NCI-H1436 treated with DMSO at 0.1 percent for 48 hours (cell line): ENCODE results near the gene AP4S1.
"Not testable (repeated sequence)": the region's sequence is repeated elsewhere in the genome, so short reads cannot be mapped to it uniquely, and the experiment has no call there.

Experiments
- DNase-seq: peaks from one replicate; lab custom pipeline; 2025; lab: John Stamatoyannopoulos, UW

Gene AP4S1

DNA sequence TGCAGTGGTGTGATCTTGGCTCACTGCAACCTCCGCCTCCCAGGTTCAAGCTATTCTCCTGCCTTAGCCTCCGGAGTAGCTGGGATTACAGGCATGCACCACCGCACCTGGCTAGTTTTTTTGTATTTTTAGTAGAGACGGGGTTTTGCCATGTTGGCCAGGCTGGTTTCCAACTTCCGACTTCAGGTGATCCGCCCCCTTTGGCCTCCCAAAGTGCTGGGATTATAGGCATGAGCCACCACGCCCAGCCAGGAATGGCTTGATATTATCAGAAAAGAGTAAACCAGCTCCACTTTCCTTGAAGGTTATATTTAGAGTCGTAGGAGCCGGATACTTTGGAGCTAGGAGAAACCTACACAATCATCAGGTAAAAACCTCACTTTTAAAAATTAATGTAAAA, 61.0 kb downstream of the AP4S1 start:
- not testable (repeated sequence) for DNase-seq

DNA sequence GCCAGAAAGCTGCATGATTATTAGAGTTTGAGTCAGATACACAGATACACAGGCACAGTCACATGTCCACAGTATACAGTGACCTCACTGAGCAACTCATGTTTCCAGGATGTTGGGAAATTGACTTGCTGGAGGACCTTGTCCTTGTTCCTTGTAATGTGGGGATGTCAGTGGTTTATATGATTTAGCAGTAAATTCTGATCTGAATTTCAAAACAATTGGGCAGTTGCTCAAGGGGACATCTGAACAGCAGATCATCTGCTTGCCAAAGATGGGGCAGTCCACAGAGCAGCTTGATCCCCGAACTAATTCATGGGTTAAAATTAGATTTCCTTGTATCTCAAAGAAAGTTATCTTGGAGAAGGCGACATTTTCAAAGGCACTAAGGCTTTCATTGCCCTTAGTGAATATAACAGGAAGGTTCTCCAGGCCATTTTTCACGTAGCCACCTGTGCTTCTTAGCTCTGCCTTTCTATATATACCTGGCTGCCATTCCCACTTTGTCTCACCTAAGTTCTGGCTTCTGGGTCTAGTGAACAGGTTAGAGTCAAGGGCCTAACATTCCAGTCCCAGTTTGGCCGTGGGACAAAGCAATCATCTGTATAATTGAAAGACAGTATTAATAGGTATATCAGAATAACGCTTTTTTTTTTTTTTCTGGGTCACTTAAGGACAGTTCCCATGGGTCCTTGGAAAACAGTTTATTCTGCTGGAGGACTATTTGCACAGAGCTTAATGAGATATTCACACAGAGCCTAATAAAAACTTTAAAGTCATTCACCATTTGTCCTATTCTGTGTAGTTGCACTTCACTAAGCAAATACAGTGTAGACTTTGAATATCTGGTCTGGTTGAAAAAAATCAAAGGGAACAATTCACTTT, 65.7 kb downstream of the AP4S1 start:
- no peak for DNase-seq

DNA sequence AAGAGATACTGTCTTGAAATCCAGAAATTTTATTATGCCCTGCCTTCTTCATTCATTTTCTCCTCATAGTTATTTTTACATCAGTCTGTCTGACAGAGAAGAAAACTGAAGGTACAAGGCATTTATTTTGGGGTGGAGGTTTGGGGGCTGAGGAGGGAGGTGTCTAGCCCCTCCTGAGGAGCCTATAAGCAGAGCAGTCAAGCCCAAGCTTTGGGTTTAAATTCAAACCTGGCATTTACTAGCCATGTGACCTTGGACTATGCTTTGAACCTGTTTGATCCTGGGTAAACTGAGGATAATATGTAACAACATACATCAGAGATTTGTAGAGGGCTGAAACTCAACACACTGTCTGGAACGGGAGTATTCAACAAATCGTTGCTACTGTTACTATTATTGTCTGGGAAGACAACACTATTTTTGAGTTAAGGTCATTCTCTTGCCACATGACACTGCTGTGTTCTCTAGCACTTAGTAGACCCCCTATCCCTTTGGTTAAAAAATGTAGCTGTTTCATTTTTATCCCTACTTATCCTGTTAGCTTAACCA, 66.8 kb downstream of the AP4S1 start:
- no peak for DNase-seq

DNA sequence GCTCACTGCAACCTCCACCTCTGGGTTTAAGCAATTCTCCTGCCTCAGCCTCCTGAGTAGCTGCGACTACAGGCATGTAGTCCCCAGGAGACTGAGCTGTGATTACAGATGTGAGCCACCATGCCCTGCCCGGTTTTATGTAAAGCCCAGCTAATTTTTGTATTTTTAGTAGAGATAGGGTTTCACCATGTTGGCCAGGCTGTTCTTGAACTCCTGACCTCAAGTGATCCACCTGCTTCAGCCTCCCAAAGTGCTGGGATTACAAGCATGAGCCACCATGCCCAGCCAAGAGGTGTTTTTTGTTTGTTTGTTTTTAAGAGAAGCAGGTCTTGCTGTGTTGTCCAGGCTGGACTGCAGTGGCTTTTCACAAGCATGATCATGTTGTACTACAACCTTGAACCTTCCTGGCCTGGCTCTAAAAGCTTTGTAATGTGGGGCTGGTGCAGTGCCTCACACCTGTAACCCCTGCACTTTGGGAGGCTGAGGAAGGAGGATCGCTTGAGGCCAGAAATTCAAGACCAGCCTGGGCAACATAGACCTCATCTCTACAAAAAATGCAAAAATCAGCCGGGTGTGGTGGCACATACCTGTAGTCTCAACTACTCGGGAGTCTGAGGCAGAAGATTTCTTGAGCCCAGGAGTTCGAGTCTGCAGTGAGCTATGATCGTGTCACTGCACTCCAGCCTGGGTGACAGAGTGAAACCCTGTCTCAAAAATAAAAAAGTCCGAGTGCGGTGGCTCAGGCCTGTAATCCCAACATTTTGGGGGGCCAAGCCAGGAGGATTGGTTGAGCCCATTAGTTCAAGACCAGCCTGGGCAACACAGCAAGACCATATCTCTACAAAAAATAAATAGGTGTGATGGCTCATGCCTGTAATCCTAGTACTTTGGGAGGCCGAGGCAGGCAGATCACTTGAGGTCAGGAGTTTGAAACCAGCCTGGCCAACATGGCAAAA, 68.7 kb downstream of the AP4S1 start:
- not testable (repeated sequence) for DNase-seq

DNA sequence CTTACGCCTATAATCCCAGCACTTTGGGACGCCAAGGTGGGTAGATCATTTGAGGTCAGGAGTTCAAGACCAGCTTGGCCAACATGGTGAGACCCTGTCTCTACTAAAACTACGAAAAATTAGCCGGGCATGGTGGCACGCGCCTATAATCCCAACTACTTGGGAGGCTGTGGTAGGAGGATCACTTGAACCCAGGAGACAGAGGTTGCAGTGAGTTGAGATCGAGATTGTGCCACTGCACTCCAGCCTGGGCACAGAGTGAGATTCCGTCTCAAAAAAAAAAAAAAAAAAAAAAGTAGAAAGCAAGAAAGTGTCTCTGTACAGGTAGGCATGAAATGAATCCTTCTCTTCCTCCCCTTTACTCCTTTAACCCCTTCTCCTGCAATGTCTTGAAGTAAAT, 70.4 kb downstream of the AP4S1 start:
- not testable (repeated sequence) for DNase-seq

DNA sequence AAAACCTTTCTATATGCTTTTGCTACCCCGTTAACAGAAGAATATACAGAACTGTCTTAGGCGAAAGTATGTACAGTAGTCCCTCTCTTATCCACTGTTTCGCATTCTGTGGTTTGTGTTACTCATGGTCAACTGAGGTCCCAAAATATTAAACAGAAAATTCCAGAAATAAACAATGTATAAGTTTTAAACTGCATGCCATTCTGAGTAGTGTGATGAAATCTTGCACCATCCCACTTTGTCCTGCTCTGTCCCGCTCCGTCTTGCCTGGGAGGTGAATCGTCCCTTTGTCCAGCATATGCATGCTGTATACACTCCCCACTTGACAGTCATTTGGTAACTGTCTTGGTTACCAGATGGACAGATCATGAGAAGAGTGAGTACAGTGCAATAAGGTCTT, 70.8 kb downstream of the AP4S1 start:
- no peak for DNase-seq

DNA sequence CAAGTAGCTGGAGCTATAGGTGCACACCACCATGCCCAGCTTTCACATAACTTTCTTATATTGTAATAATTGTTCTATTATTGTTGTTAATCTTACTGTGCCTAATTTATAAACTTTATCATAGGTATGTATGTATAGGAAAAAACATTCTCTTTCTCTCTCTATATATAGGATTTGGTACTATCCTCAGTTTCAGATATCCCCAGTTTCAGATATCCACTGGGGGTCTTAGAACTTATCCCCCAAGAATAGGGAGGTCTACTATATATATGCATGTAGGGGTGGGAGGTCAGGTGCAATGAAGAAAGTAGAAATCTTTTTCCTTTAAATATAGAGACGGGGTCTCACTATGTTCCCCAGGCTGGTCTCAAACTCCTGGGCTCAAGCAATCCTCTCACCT, 71.6 kb downstream of the AP4S1 start:
- no peak for DNase-seq

DNA sequence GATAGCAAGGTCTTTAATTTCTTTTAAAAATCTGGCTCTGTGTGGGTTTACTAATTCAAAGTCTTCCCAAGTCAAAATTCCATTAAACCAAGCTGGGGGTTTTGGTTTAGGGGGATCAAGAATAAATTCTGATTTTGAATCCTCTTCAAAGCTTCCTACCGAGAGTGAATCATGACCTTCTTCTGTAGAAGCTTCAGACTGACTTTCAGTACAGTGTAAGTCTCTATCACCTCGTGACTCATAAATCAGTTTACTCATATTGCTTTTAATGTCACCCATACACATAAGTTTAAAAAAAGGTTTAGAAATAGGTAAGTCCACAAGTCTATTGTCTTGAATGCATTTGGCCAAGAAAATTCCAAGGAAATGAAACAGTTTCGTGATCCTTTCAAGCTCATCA, 81.3 kb downstream of the AP4S1 start:
- DNase-seq: no peak

DNA sequence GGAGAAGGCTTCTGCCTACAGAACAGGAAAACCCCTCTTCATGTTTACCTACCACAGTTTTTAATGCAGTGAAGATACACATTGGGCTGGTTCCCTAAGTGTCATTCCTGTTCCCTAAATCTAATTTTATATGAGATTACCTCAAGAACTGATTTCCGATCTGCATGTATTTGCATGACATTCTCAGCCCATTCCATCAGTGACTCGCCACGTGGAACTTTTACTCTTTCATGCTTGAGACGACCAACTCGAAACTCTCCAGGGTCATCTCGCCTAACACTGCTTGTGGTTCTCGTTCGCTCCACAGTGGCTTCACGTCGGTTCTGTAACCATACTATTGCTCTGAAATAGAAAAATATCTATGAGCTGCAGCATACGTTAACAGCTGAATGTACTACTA, 83.8 kb downstream of the AP4S1 start:
- DNase-seq: no peak

DNA sequence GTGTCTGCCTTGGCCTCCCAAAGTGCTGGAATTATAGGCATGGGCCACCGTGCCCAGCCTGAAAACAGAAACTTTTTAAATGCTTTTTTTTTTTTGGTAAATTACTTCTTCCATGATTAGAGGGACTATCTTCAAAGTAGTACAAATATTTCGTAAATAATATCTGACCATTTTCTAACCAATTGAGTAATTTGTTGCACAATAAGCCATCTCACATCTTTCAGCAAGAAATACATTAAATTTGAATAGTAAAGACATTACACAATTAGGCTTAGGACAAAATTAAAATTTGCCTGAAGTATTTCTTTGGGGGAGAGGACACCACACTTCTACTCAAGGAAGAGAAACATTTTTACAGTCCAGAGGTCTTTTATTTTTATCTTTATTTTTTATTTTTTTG, 85.4 kb downstream of the AP4S1 start:
- no peak for DNase-seq

DNA sequence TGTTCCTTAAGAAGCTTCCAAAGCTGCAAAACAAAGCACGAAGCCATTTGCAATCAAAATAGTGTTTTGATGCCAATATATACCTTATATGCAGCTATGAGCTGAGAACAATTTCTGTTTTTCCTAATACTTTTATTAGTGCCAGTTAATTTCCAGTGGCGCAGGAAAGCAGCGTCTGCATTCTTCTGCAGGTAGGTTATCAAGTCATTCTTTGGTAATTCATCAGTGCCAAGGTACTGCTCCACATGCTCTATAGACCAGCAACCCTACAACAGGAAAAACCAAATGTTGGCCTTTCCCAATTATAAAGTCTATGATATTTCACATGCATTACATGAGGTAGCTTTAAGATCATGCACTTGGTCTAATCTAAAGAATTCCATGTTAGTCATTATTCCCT, 88.3 kb downstream of the AP4S1 start:
- DNase-seq: no peak

DNA sequence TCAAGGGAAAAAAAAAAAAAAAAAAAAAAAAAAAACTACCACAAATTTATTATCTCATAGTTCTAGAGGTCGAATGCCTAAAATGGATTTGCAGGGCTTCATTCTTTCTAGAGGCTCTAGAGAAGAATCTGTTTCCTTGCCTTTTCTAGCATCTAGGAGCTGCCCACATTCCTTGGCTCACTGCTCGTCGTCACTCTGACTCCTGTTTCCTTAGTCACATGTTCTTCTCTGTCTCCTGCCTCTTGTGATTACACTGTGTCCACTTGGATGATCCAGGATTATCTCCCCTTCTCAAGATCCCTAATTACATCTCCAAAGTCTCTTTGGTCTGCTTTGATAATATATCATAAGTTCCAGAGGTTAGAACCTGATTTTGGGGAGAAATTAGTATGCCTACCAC, 93.4 kb downstream of the AP4S1 start:
- no peak for DNase-seq

DNA sequence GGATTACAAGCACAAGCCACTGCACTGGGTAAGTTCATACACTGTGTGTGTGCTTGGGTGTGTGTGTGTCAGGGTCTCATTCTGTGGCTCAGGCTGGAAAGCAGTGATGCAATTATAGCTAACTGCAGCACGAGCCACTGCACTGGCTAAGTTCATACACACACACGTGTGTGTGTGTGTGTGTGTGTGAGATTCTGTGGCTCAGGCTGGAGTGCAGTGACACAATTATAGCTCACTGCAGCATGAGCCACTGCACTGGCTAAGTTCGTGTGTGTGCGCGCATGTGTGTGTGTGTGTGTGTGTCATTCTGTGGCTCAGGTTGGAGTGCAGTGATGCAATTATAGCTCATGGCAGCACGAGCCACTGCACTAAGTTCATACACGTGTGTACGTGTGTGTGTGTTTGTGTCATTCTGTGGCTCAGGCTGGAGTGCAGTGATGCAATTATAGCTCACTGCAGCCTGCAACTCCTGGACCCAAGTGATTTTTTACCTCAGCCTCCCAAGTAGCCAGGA, 96.7 kb downstream of the AP4S1 start:
- DNase-seq: no peak

DNA sequence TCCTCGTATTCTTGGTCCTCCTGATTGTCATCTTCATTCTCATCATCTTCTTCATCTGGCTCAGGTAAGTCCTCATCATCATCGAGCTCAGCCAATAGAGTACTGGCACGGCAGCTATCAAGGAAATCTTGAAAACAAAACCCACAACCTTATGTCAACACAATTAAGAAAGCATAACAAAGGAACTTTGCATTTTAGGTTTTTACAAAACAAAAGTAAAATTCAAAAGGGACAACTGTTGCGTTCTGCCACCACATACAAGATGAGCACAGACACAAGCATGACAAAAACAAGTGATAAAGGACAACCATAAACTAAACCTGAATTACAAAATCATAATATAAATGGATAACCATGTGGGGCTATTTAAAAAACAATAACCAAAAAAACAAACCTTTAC, 97.5 kb downstream of the AP4S1 start:
- no peak for DNase-seq

DNA sequence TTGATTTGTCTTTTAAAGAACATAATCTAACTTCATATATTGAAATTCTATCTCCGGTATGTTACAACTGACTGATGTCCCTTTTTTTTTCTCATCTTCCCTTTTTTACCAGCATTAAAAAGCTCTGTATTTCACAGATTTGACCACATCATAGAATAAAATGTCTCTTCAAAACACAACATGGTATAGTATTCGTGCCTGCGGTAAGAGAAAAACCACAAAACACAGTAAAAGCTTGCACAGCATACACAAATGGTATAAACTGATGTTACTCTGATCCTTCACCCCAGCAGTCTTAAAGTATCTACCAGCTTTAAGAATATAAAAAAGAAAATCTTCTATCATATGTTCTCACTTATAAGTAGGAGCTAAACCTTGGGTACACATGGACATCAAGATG, 98.7 kb downstream of the AP4S1 start:
- DNase-seq: no peak

DNA sequence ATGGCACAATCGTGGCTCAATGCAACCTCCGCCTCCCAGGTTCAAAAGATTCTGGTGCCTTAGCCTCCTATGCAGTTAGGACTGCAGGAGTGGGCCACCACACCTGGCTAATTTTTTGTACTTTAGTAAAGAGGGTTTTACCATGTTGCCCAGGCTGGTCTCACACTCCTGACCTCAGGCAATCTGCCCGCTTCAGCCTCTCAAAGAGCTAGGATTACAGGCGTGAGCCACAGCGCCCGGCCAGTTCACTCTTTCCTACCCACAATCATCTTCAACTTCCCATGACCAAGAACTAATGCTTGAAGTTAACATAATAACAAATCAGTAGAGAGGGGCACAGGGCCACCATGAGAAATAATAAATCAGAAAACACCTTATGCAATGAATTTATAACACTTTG, 99.8 kb downstream of the AP4S1 start:
- DNase-seq: no peak

DNA sequence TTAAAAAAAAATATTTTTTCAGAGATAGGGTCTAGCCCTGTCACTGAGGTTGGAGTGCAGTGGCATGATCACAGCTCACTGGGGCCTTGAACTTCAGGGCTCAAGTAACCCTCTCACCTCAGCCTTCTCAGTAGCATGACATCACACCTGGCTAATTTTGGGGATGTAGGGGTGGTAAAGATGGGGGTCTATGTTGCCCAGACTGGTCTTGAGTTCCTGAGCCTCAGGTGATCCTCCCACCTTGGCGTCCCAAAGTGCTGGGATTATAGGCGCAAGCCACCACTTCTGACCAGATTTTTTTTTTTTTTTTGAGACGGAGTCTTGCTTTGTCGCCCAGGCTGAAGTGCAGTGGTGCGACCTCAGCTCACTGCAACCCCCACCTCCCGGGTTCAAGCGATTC, 101.2 kb downstream of the AP4S1 start:
- no peak for DNase-seq

DNA sequence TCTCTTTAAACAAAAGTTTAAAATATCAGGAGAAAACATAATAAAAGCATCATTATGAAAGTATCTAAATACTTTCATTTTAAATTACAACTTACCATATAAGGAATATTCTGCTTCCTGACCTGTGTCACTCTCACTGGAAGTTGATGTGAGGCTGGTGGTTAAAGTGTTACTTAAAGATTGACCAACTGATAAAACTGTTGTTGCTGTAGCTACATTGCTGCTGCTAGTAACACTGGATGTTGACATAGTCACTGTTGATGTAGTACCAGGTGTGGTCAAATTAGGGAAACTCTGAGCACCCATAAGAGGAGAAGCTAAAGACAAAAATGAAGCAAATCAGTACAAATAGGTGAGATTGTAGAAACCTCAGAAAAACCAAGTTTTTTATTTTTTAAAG, 102.2 kb downstream of the AP4S1 start:
- no peak for DNase-seq

DNA sequence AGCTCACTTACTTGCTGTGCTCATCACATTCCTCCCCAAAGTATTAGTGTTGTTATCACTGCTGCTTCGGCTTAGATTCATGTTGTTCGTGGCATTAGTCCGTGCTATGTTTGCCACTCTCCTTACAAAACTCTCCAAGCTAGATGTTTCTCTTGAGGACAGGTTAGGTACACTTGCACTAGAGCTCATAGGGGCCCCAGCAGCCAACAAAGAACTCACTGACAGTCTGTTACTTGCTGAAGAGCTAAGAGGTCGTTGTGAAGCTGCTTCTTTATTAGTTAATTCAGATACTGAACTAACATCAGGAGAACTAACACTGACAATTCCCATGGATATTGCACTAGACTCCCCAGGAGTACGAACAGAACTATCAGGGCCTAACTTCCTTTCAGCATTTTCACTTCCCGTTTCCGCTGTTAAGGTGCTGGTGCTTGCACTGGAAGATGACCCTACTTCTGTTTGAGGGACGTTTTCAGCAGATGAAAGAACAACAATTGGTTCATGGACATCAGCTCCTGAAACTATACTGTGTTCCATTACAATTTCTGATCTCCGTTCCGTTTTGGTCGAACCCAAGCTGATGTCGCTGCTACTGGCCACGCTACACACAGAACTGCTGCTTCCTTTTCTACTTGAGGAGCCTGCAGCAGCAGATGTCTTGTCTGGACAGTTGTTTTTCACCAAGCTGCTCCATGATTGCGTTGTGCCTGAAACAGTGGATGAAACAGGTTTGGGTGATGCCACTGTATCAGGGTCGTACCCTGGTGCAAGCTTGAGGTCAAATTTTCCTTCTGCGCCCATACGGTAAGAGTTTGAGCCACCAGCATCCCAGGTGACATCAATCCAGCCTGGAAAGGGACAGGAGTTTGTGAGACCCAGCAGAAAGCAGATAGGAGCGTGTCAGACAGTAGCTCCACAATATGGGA, 103.4 kb downstream of the AP4S1 start:
- DNase-seq: no peak

DNA sequence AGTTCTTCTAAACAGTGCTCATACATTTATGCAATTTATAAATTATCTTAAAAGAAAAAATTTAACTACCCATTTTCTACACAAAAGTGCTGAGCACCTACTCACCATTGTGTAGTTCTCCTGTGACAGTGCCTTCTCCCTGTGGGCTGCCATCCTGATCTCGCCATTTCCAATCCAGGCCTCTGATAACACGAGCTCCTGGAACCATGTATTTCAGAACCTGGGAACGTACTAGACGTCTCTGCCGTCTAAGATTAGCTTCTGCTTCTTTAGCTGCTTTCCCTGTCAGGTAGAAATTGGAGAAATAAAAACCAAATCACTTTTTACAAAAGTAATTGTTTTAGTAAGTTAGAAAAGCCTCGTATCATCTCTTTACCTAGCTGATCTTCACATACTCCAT, 107.7 kb downstream of the AP4S1 start:
- DNase-seq: no peak

DNA sequence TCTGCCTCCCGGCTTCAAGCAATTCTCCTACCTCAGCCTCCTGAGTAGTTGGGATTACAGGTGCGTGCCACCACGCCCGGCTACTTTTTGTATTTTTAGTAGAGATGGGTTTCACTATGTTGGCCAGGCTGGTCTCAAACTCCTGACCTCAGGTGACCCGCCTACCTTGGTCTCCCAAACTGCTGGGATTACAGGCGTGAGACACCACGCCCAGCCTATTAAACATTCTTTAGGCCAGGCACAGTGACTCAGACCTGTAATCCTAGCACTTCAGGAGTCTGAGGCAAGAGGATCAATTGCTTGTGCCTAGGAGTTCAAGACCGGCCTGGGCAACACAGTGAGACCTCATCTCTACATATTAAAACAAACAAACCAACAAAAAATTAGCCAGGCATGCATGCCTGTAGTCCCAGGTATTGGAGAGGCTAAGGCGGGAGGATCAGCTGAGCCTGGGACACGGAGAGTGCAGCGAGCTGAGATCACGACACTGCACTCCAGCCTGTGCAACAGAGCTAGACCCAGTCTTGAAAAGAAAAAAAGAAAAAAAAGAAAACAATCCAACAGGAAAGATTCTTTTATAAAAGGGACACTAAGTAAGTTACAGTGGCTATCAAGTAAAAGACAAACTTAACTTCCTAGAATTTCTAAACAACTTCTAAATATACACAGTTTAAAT, 111.9 kb downstream of the AP4S1 start:
- DNase-seq: no peak
